Suppressor macrophage treated with lipopolysaccharide for 4 hours (primary cell): ENCODE data around the gene MARCHF10.

ENCODE experiments used
- DNase-seq: peaks from one replicate; pipeline ENCODE4 v3.0.0-alpha.2; 2020

Gene MARCHF10

GRCh38 chr17:62821189-62822079 is 13.3 kb upstream of the MARCHF10 start:
- DNase-seq: no peak

DNA sequence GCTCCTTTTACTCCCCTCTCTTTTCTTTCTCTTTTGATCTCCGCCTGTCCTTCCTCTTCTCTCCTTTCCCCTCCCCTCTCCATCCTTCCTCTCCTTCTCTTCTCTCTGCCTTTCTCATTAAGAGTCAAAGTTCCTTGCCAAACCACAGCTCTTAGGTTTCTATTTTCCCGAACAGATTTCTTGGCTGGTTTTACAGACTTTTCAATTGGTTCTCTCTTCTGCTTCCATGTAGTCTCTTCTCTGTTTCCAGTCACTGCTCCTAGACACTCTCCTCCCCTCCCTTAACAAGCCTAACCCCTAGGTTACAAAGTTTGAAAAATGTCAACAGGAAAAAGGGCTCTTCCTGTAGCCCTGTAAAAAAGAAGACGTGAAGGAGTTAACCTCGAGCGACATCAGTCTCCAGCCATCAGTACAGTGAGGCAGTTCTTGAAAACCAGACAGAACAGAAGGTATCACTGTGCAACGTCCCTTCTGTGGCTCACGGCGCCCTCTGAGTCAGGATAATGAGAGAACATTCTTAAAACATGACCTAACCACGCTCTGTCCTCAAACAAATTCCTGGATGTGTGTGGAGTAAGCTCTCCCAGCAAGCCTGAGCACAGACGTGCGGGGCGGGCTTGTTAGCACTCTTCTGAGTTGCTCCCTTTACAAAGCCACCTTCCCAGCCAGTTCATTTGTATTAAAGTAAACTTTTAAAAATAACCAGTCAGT is 11.6 kb upstream of the MARCHF10 start:
- peak; percentile 30 for DNase-seq

DNA sequence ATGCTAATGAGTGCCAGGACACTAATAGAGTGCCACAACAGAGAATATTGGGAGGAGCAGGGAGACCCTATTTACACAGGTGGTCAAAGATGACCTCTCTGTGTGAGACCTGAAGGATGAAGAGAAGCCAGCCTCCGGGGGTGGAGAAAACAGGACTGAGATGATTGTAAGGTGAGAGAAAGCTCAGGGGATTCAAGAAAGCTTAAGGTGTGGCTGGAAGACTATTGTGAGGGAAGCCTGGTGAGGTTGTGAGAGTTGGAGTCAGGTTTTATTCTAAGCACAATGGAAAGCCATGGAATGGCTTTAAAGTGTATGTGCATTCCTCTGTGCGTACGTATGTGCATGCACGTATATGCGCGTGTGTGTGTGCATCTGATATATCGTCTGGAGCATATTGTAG is 10.4 kb upstream of the MARCHF10 start:
- DNase-seq: no peak

DNA sequence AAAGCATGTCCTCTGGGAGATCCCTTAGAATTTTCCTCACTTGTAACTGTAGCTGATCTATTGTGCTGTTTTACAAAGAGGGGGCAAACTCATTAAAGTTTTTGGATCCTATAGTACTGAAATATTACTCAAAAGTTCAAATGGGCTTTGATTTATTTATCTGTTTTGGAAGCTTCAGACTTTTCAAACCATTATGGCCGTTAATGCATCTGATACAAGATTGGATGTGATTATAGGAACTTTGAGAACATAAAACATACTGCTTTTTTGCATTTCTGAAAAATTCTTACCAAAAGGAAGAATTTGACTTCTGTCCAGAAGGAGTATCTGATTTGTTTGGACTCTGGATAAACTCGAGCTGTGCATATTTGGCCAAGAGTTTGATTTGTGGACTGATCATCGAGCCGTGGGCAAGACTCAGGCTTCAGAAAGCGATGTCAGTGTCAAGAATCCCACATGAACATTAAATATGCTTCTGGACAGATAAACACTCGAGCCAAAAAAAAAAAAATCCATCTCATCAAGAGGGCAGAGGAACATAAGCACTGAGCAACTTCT is 8.2 kb upstream of the MARCHF10 start:
- no peak for DNase-seq

DNA sequence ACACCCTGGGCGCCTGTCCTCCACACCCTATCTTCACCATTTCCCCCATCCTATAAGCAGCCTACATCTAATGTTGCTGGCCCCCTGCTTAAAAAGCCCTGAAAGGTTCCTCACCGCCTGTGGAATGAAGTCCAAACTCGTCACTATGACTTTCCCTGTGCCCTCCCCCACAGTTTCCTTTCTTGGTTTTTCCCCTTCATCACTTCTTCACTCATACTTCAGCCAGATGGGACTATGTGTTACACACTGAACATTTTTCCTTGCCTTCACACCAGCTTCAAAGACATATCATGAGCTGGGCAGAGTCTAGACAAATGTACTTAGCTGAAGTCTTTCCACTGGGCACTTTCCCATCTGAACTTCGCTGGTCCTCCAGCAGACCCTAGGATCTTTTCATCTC is 1.5 kb upstream of the MARCHF10 start:
- DNase-seq: no peak

DNA sequence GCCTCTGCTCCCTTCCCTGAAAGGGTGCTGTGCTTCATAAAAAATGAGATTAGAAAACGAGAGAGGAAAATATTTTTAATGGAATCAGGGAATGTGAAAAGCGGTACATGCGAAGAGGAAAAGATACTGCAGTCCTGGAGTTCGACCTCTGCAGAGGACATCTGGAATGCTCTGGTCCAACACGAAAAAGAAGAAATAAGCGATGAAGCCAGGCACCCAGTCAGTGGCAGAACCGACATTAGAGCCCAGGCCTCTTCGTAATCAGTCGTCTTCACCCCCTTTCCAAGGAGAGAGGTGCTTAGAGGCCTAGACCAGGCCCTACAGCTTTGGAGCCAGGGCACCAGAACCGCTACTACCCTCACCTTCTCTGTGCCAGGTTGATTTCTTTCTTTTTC is 459 bp upstream of the MARCHF10 start:
- no peak for DNase-seq

DNA sequence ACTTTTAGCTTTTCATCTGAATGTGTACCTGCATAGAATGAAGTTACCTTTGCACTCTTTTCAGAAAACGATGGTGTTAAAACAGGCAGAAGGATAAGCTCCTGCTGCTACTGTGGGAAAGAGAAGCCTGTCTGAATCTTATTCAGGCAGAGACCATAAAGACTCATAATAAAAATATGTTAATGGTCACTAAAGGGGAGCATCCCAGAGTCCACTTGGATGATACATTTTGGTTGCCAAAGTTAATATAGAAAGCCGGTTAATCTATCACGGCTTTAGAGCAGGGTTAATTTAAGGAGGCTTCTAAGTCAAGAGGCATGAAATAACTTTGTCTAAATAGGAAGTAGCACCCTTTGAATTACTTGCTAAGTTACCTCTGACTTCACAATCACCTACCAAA is 2.9 kb downstream of the MARCHF10 start:
- no peak for DNase-seq

- no peak for DNase-seq
Observed at GRCh38 chr17:62804822-62805221, 3.3 kb downstream of the MARCHF10 start.

GRCh38 chr17:62804025-62804424 is 4.1 kb downstream of the MARCHF10 start:
- no peak for DNase-seq

DNA sequence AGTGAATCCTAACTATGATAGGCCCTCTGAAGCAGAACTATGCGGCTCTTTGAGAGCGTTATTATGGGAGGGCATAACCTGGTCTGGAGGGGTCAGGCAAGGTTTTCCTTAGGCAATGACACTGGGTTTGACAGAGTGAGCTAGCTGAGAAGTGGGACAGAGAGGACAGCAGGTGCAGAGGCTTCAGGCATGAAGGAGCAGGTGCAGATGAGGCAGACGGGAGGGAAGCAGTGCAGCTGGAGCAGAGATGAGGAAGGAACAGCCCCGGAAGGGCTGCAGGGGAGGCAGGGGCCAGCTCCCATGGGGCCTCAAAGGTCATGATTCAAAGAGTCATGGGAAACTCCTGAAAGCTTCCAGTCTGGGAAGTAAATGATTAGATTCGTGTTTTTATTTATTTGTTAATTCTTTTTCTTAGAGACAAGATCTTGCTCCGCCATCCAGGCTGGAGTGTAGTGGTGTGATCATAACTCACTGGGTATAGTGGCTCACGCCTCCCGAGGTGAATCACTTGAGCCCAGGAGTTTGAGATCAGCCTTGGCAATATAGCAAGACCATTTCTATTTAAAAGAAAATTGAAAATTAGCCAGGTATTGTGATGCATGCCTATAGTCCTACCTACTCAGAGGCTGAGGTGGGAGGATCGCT is 5.4 kb downstream of the MARCHF10 start:
- peak; percentile 23 for DNase-seq

- no peak for DNase-seq
Observed at GRCh38 chr17:62801553-62802114, 6.5 kb downstream of the MARCHF10 start.

DNA sequence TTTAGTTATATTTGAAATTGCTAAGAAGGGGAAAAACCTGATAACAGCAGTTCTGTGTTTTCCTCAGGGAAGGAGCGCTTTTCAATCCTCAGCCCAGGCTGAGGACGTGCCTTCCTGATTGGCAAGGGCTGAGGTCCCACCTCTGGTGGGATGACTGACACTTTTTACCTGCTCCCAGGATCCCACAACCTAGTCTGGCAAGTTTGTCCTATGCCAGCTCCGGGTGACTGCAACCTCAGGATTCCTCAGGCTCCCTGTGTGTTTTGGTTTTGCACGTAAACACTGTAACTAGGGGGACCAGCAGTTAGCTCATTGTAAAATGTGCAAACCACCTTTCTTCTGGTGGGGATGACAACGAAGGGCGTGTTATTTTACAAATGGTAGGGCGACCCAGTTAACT is 7.5 kb downstream of the MARCHF10 start:
- no peak for DNase-seq

DNA sequence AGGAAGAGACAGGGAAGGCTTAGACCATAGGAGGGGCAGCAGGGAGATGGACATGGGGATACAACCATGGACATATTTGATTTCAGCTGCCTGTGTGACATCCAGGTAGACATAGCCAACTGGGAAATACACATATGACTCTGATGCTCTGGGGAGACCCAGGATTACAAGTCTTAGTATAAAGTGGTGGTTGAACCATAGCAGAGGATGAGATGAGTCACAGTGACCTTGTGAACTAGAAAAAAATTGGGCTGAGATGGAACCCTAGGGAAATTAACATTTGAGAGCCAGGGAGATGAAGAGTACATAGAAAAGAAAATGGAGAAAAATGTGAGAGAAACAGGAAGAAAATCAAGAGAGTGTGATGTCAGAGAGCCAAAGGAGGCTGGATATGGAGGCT is 10.2 kb downstream of the MARCHF10 start:
- DNase-seq: no peak

GRCh38 chr17:62796291-62796690 is 11.8 kb downstream of the MARCHF10 start:
- DNase-seq: no peak

DNA sequence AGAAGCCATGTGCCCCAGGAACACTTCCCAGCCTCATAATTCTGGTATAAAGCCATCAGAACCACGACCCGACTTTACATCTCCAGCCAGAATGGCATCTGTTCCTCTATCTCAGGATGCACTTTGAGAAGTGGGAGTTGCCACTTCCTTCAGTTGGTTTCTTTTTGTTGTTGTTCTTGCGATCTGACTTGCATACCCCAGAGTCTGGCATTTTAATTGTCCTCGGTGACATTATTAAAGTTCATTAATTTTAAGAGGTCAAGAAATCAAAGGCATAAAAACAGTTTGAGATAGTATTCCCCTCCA is 13.5 kb downstream of the MARCHF10 start:
- DNase-seq: peak; percentile 46

GRCh38 chr17:62793919-62794665 is 14.0 kb downstream of the MARCHF10 start:
- no peak for DNase-seq

- no peak for DNase-seq
Observed at GRCh38 chr17:62792447-62792800, 15.7 kb downstream of the MARCHF10 start.

GRCh38 chr17:62791767-62792446 is 16.2 kb downstream of the MARCHF10 start:
- DNase-seq: peak; percentile 65

DNA sequence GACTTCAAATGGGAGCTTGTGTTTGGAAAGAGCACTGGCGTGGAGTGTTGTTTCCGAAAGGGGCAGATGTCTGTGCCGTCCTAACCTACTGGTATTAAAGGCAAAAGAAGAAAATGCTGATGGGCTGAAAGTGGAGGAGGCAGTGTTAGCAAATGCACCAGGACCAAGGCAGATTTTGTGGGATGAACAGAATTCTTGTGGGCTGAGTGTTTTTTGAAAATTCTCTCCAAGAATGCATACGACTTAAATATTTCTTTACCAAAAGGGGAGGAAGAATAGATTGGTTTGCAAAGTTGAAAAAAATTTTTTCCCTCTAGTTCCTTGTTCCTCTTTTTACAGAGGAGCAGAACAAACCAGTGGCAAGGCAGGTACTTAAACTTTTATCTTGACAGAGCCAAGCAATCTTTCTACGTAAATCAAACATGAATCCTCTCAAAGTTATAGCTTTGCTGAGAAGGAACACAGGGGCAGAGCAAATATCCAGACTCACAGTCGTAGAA is 16.8 kb downstream of the MARCHF10 start:
- no peak for DNase-seq

DNA sequence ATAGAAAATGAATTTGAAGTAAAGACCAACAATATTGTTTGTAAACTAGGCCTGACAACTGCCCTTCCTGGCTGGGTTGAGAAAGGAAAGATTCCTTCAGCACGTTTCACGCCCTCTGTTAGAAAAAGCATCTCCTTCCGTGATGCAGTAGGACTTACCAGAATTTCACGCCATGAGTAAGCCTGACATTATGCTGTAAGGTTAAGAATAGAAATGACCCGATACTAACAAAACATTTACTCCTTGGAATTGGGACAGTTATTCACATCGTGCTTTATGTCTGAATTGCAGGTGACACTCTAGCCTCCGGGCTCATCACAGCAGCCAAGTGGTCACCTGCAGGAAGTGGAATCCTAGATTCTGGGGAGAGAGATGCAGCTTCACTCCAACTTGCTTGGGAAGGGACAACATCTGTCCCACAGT is 17.5 kb downstream of the MARCHF10 start:
- no peak for DNase-seq

- DNase-seq: no peak
Observed at GRCh38 chr17:62787366-62787765, 20.7 kb downstream of the MARCHF10 start.

- DNase-seq: no peak
Observed at GRCh38 chr17:62786646-62787045, 21.5 kb downstream of the MARCHF10 start.
